ENCODE measurements around the gene RNF150. TPM values are rescaled to one million over a fixed set of nuclear protein-coding genes. Genes with fewer than 3 reads are reported as not detected.

RNF150 gene
- total and polyA plus RNA-seq, 2 of the 8 experiments (the other 6 are each of a cell fraction or from before 2014, with no cell fraction given): 3.4 to 4.8 TPM

- POLR2A ChIA-PET (ENCODE audit: partially characterized antibody): no interaction called here
- TF ChIP-seq SAP30 (IDR thresholded peaks at IDR 0.05; ENCODE audit: insufficient read depth, insufficient replicate concordance, low read length) (no peak), GABPA (IDR thresholded peaks at IDR 0.05; ENCODE audit: borderline replicate concordance, insufficient read depth, low read length) (no peak), ATF3 (IDR thresholded peaks at IDR 0.05; ENCODE audit: insufficient read depth, low read depth, low read length) (no peak)
- DNase-seq (ENCODE audit: low read depth in 1 of 2, low spot score in 2 of 2): no peak
Measured at GRCh38 chr4:141177171-141177570, 43.9 kb upstream of the RNF150 start.

More at GRCh38 chr4:141177171-141177570, 43.9 kb upstream of the RNF150 start:
- H3K23ac ChIP-seq (ENCODE audit: insufficient read length): no peak overlapping the region
- H3K4me3 ChIP-seq (ENCODE audit: extremely low read depth in 1 of 4, insufficient read depth in 2 of 4, low read depth in 3 of 4, low read length in 4 of 4): no peak overlapping the region
- H2AFZ ChIP-seq (ENCODE audit: low read length): no peak overlapping the region
- H4K91ac ChIP-seq (replicated peaks; ENCODE audit: insufficient read length, low read length): no peak overlapping the region
- no peak overlapping the region for H2BK15ac ChIP-seq (ENCODE audit: low read length)
- H3K79me2 ChIP-seq (ENCODE audit: control insufficient read depth in 1 of 2, insufficient read depth in 2 of 2, low read length in 2 of 2): no peaks in the 10 kb centered on the region
- no peaks in the 10 kb centered on the region for H3K23me2 ChIP-seq (ENCODE audit: low read depth, low read length)
- H3K79me1 ChIP-seq (ENCODE audit: low read depth, low read length): no peaks in the 10 kb centered on the region
- H4K20me1 ChIP-seq (replicated peaks in 1 of 2; ENCODE audit: control insufficient read depth in 1 of 2, insufficient read depth in 2 of 2, low read length in 2 of 2): no peaks in the 10 kb centered on the region
- H2BK12ac ChIP-seq (ENCODE audit: low read depth, low read length): no peak overlapping the region
- no peak overlapping the region for H4K8ac ChIP-seq (ENCODE audit: extremely low read depth, insufficient read depth, low read length)
- no peak overlapping the region for H3K4ac ChIP-seq (replicated peaks; ENCODE audit: insufficient read length, low read depth, low read length)
- H2BK20ac ChIP-seq (ENCODE audit: low read length): no peak overlapping the region
- H3K4me1 ChIP-seq (replicated peaks in 1 of 4; ENCODE audit: control insufficient read depth in 3 of 4, insufficient read depth in 4 of 4, low read length in 3 of 4): no peaks in the 10 kb centered on the region
- H3K27ac ChIP-seq (ENCODE audit: low read depth, low read length): no peak overlapping the region
- CTCF ChIA-PET (ENCODE audit: partially characterized antibody): no interaction called here
- WGBS, 2 experiments (ENCODE audit: extremely low coverage in 1 of 2, insufficient coverage in 1 of 2, insufficient read length in 1 of 2, insufficient replicate concordance in 2 of 2, low coverage in 1 of 2, low lambda C conversion rate in 2 of 2, missing lambda C conversion rate in 1 of 2): 92% methylated on average over 1 of the region's 1 CpG; no CpG with 5 or more reads in 1 of the 2 experiments
- H2BK5ac ChIP-seq (ENCODE audit: low read depth, low read length): no peak overlapping the region
- no peaks in the 10 kb centered on the region for H3K36me3 ChIP-seq (ENCODE audit: control insufficient read depth in 2 of 4, insufficient read depth in 4 of 4, low read length in 3 of 4)
- no peak overlapping the region for H3K56ac ChIP-seq (replicated peaks; ENCODE audit: insufficient read length, low read depth, low read length)
- no peak overlapping the region for H3K9ac ChIP-seq (replicated peaks in 1 of 4; ENCODE audit: extremely low read depth in 1 of 4, low read depth in 3 of 4, low read length in 3 of 4)
- no peak overlapping the region for H2BK120ac ChIP-seq (replicated peaks; ENCODE audit: low read depth, low read length)
- no peak overlapping the region for H4K5ac ChIP-seq (ENCODE audit: insufficient read length, low read depth, low read length)
- H3K4me2 ChIP-seq (ENCODE audit: insufficient read depth in 1 of 2, low read depth in 2 of 2, low read length in 2 of 2): no peak overlapping the region
- no peak overlapping the region for H3K18ac ChIP-seq (ENCODE audit: extremely low read depth, low read length)
- no peaks in the 10 kb centered on the region for H3K27me3 ChIP-seq (replicated peaks in 1 of 4; ENCODE audit: control insufficient read depth in 3 of 4, extremely low read depth in 1 of 4, insufficient read depth in 3 of 4, low read length in 3 of 4)
- no peaks in the 10 kb centered on the region for H3K9me3 ChIP-seq (ENCODE audit: insufficient read depth in 2 of 2, low read depth in 1 of 2, low read length in 1 of 2)
- no peak for FAIRE-seq
- H2AK5ac ChIP-seq (ENCODE audit: low read depth, low read length): no peak overlapping the region
- no peak overlapping the region for H3K14ac ChIP-seq (ENCODE audit: insufficient read length)

Measured in H1 (cell line).